IMR-90 (cell line): ENCODE measurements around the gene MRPL43. TPM values are rescaled to one million over a fixed set of nuclear protein-coding genes. Genes with fewer than 3 reads are reported as not detected.

Experiments used
- ATAC-seq: fragments of 200-7000 bp; cut with Tn5 transposase; 2 replicates; pipeline ENCODE4 v1.9.1; 2020; ENCODE audit warnings: low read depth, mild to moderate bottlenecking, moderate library complexity
- BruUV-seq: library from RNA; stranded (reverse); fragments of 400-500 nt; replicated peaks from 2 replicates; lab custom pipeline; 2021; lab: Mats Ljungman, UMichigan
- CTCF ChIA-PET: fragments of 300-600 bp; formaldehyde crosslinking; extraction: SDS; loops from one replicate; lab custom pipeline; 2021; ENCODE audit warnings: antibody characterized with exemption; lab: Yijun Ruan, JAX
- POLR2A ChIA-PET: fragments of 300-600 bp; sonication (Branson Sonifier 250); formaldehyde crosslinking; loops from one replicate; lab custom pipeline; 2022; ENCODE audit warnings: antibody characterized with exemption; ENCODE audit not compliant: unreplicated experiment; lab: Charles Lee
- DNase-seq: peaks from one replicate; pipeline ENCODE4 v3.0.0; 2013
- H2AFZ ChIP-seq: replicated peaks from 2 replicates; pipeline ENCODE3; 2013; ENCODE audit warnings: low read length, mild to moderate bottlenecking; ENCODE audit not compliant: poor library complexity
- H2AK5ac ChIP-seq: 2 replicates; pipeline ENCODE4 v1.6.1; 2013; ENCODE audit warnings: low read depth, low read length, inconsistent platforms
- H2AK9ac ChIP-seq: replicated peaks from 2 replicates; pipeline ENCODE3; 2013; ENCODE audit warnings: mild to moderate bottlenecking, low read depth, low read length, moderate library complexity; ENCODE audit not compliant: poor library complexity
- H2BK120ac ChIP-seq: 2 replicates; pipeline ENCODE4 v1.6.1; 2013; ENCODE audit warnings: low read depth, low read length, inconsistent platforms
- H2BK15ac ChIP-seq: 3 replicates; pipeline ENCODE4 v1.6.1; 2013; ENCODE audit warnings: low read depth, low read length, inconsistent platforms
- H2BK20ac ChIP-seq: 2 replicates; pipeline ENCODE4 v1.6.1; 2013; ENCODE audit warnings: low read depth, mild to moderate bottlenecking, inconsistent platforms, low read length, moderate library complexity
- H2BK5ac ChIP-seq: 2 replicates; pipeline ENCODE4 v1.6.1; 2013; ENCODE audit warnings: mild to moderate bottlenecking, low read depth, low read length, inconsistent platforms; ENCODE audit not compliant: poor library complexity, severe bottlenecking
- H3K14ac ChIP-seq: replicated peaks from 2 replicates; pipeline ENCODE4 v1.6.1; 2013; ENCODE audit warnings: low read depth, low read length, inconsistent platforms
- H3K18ac ChIP-seq: 2 replicates; pipeline ENCODE4 v1.6.1; 2013; ENCODE audit warnings: low read depth, low read length, control low read depth
- H3K23ac ChIP-seq: 2 replicates; pipeline ENCODE4 v1.6.1; 2013; ENCODE audit warnings: low read depth, low read length, inconsistent platforms
- H3K27ac ChIP-seq: 2 replicates; pipeline ENCODE4 v1.5.1; 2013; ENCODE audit warnings: mild to moderate bottlenecking, control low read depth, low read length; ENCODE audit not compliant: insufficient read depth
- H3K27me3 ChIP-seq: 2 replicates; pipeline ENCODE4 v1.6.1; 2013; ENCODE audit warnings: low read length; ENCODE audit not compliant: control insufficient read depth, insufficient read depth
- H3K36me3 ChIP-seq: 2 replicates; pipeline ENCODE4 v1.6.1; 2013; ENCODE audit warnings: low read length, mixed read lengths; ENCODE audit not compliant: control insufficient read depth, insufficient read depth
- H3K4ac ChIP-seq: 2 replicates; pipeline ENCODE4 v1.6.1; 2013; ENCODE audit warnings: low read depth, low read length, inconsistent platforms
- H3K4me1 ChIP-seq: 2 replicates; pipeline ENCODE4 v1.6.1; 2013; ENCODE audit warnings: low read length, mixed read lengths; ENCODE audit not compliant: control insufficient read depth, insufficient read depth
- H3K4me2 ChIP-seq: 2 replicates; pipeline ENCODE4 v1.6.1; 2013; ENCODE audit warnings: low read depth, mild to moderate bottlenecking, control low read depth, low read length, moderate library complexity
- H3K4me3 ChIP-seq: 2 replicates; pipeline ENCODE4 v1.5.1; 2013; ENCODE audit warnings: low read depth, mild to moderate bottlenecking, control low read depth, low read length, moderate library complexity; ENCODE audit not compliant: insufficient read depth
- H3K56ac ChIP-seq: 2 replicates; pipeline ENCODE4 v1.6.1; 2013; ENCODE audit warnings: low read length, inconsistent platforms; ENCODE audit not compliant: insufficient read depth; ENCODE audit errors: extremely low read depth
- H3K79me1 ChIP-seq, 2 experiments: 2 replicates each; pipeline ENCODE4 v1.6.1; 2013; ENCODE audit warnings: low read length in 2 of 2, inconsistent platforms in 1 of 2, low read depth in 1 of 2
- H3K9ac ChIP-seq: 2 replicates; pipeline ENCODE4 v1.6.1; 2013; ENCODE audit warnings: low read depth, low read length, control low read depth
- H3K9me1 ChIP-seq: 2 replicates; pipeline ENCODE4 v1.6.1; 2013; ENCODE audit warnings: low read length, inconsistent platforms; ENCODE audit not compliant: insufficient read depth
- H3K9me3 ChIP-seq: 2 replicates; pipeline ENCODE4 v1.6.1; 2013; ENCODE audit warnings: low read length; ENCODE audit not compliant: control insufficient read depth, insufficient read depth
- H4K20me1 ChIP-seq: 2 replicates; pipeline ENCODE4 v1.6.1; 2013; ENCODE audit warnings: low read length, inconsistent platforms; ENCODE audit not compliant: insufficient read depth
- H4K5ac ChIP-seq: 2 replicates; pipeline ENCODE4 v1.6.1; 2013; ENCODE audit warnings: mild to moderate bottlenecking, low read depth, low read length, control low read depth
- H4K8ac ChIP-seq, 2 experiments: 2 replicates each; pipeline ENCODE4 v1.6.1; 2013; ENCODE audit warnings: low read depth in 2 of 2, low read length in 2 of 2, control low read depth in 1 of 2, inconsistent platforms in 1 of 2
- H4K91ac ChIP-seq: 2 replicates; pipeline ENCODE4 v1.6.1; 2013; ENCODE audit warnings: low read depth, low read length, inconsistent platforms; ENCODE audit not compliant: insufficient read depth
- CHD1 ChIP-seq: IDR thresholded peaks from 2 replicates; pipeline ENCODE4 v1.6.1; 2012; ENCODE audit warnings: low read depth, low read length, improper control_type of control experiment
- WGBS, 2 experiments: methylation state at CpG; one replicate each; pipeline versions ENCODE4 v1.1.5 to v1.1.7; 2013; ENCODE audit warnings: missing lambda C conversion rate in 2 of 2; ENCODE audit not compliant: insufficient read length in 1 of 2; ENCODE audit errors: extremely low coverage in 2 of 2; 5-methylcytosine and 5-hydroxymethylcytosine counted together
- dilution Hi-C: fragments of 300-500 bp; cut with HindIII; formaldehyde crosslinking; loops from one replicate; pipeline ENCODE4 v1.14.3; 2018; ENCODE audit warnings: low sequenced_read_pairs; ENCODE audit not compliant: unreplicated experiment
- in situ Hi-C: fragments of 300-500 bp; cut with MboI; formaldehyde crosslinking; loops from 3 replicates; pipeline ENCODE4 v1.14.3; 2019; ENCODE audit warnings: low sequenced_read_pairs, inconsistent platforms, mixed read lengths
- intact Hi-C: fragments of 100-400 bp; cut with micrococcal nuclease; formaldehyde crosslinking; loops from 2 replicates; pipeline ENCODE4 v1.10.0; 2022
- polyA plus RNA-seq, 3 experiments: library from polyadenylated mRNA; depleted of rRNA; stranded (reverse); fragments of >200 nt; gene quantifications; 2 replicates each; pipeline ENCODE4 v1.2.3, GENCODE V29; 2012; ENCODE audit warnings: low replicate concordance in 1 of 3
- total RNA-seq: library from RNA; depleted of rRNA; stranded (reverse); fragments of >200 nt; gene quantifications from 2 replicates; pipeline ENCODE4 v1.2.3, GENCODE V29; 2012
- TF ChIP-seq, protein P1 (sequence below): fragments of 150-350 bp; IDR thresholded peaks from 2 replicates; pipeline ENCODE4 v1.6.1; 2017; ENCODE audit warnings: mild to moderate bottlenecking, antibody characterized with exemption, low read length, low read depth

The MRPL43 gene
- total and polyA plus RNA-seq, 2 of the 4 experiments (the other 2 are of a cell fraction) = 61.3 to 142 TPM

DNA sequence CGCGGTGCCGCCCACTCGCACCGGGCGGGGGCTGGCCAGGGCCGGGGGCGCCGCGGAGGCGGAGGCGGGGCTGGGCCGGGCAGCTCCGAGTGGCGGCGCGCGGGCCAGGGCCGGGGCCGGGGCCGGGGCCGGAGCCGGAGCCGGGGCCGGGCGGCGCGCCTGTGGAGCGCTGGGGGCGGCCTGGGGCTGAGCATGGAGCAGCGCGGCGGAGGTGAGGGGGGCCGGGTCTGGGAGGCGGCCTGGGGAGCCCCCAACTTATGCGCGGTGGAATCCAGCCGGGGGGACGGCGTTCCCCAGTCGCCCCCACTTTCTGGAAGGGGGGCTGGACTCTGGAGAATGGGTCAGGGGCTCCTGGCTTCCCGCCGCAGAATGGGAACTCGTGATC is 12.4 kb upstream of the MRPL43 start, which contains the start of gene LZTS2:
TSS of gene LZTS2 (plus strand) at position 67 of the 385 bp plus-strand sequence. CDS start 2,731 bp downstream, outside the sequence.
- H4K5ac ChIP-seq = peak within 1 kb of the TSS; percentile 85
- peaks cover 14 to 54% of the 10 kb centered on the region in 2 experiments for H3K79me1 ChIP-seq
- H3K9ac ChIP-seq = peak within 1 kb of the TSS; percentile 97
- peak within 1 kb of the TSS; percentile 100 for H3K14ac ChIP-seq
- dilution Hi-C loops = no loop called here
- no peak for DNase-seq
- H3K36me3 ChIP-seq = peaks cover 22% of the 10 kb centered on the region; the same call in 1 of the 2 replicates
- H4K8ac ChIP-seq = peak within 1 kb of the TSS; percentile 80 to 99
- H2AFZ ChIP-seq = peak within 1 kb of the TSS; percentile 92
- H3K4me3 ChIP-seq = peak within 1 kb of the TSS; percentile 78
- peak within 1 kb of the TSS; percentile 100 for H3K23ac ChIP-seq
- CTCF ChIA-PET = interaction anchor here (0.7 to 4.4 kb wide), 3 partner anchors 11 to 17 kb away, joined by 3 to 48 read pairs (median 5); no protein-coding TSS in a partner anchor
- peaks cover 4% of the 10 kb centered on the region for H3K9me1 ChIP-seq
- H2AK9ac ChIP-seq = peak within 1 kb of the TSS; percentile 100
- peak within 1 kb of the TSS; percentile 97 for H2BK5ac ChIP-seq
- H2BK15ac ChIP-seq = peak within 1 kb of the TSS; percentile 99
- peak within 1 kb of the TSS; percentile 95 for H3K27ac ChIP-seq
- POLR2A ChIA-PET = interaction anchor here (0.7 kb wide), 1 partner anchor 8 kb away, joined by 5 read pairs; no protein-coding TSS in a partner anchor
- H4K91ac ChIP-seq = peak within 1 kb of the TSS; percentile 100
- H2AK5ac ChIP-seq = peak within 1 kb of the TSS; percentile 100
- H3K4ac ChIP-seq = peak within 1 kb of the TSS; percentile 100
- peak within 1 kb of the TSS; percentile 99 for H3K56ac ChIP-seq
- peak within 1 kb of the TSS; percentile 93 for H3K4me2 ChIP-seq
- H2BK120ac ChIP-seq = peak within 1 kb of the TSS; percentile 99
- H3K9me3 ChIP-seq = no peaks in the 10 kb centered on the region
- BruUV-seq = no TSS peak
- peak; percentile 59; the same call in 1 of the 2 replicates for ATAC-seq
- WGBS, 2 experiments = 3% methylated on average over 12 of the region's 44 CpGs; no CpG with 5 or more reads in 1 of the 2 experiments
- H3K4me1 ChIP-seq = peaks cover 25% of the 10 kb centered on the region
- peak within 1 kb of the TSS; percentile 88 for H3K18ac ChIP-seq
- TF ChIP-seq CHD1 = peak; percentile 41; the same call in 1 of the 2 replicates
- TF ChIP-seq, protein P1, sequence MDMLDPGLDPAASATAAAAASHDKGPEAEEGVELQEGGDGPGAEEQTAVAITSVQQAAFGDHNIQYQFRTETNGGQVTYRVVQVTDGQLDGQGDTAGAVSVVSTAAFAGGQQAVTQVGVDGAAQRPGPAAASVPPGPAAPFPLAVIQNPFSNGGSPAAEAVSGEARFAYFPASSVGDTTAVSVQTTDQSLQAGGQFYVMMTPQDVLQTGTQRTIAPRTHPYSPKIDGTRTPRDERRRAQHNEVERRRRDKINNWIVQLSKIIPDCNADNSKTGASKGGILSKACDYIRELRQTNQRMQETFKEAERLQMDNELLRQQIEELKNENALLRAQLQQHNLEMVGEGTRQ = no peak
- in situ Hi-C loops = no loop called here
- H2BK20ac ChIP-seq = peak within 1 kb of the TSS; percentile 80
- H3K27me3 ChIP-seq = no peaks in the 10 kb centered on the region
- H4K20me1 ChIP-seq = peaks cover 45% of the 10 kb centered on the region
- intact Hi-C loops = no loop called here
